ENCODE measurements around the gene NXF2B. TPM values are rescaled to one million over a fixed set of nuclear protein-coding genes. Genes with fewer than 3 reads are reported as not detected.

The NXF2B gene
- total RNA-seq, 1 experiment from 2014 or later, result not detected

DNA sequence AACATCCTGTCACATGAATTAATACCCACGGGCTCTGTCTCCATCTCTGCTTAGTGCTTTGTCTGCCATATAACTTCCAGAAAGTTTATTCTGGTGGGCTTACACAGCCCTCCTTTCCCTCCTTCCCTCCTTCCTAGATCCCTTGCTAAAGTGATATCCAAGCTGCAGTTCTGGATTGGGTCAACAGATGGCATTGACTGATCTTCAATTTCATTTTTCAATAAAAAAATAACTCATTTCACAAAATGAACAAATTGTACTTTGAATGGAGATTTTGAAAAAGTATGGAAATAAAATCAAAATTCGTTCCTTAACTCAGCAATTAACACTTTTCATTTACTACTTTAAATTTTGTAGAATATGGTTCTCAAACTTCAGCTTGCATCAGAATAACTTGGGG lies 97.9 kb downstream of the NXF2B start:
- CTCF ChIA-PET, result interaction anchor here (1.5 kb wide), 1 partner anchor 558 kb away, joined by 3 read pairs; no protein-coding TSS in a partner anchor
- H3K9ac ChIP-seq (ENCODE audit: low read length), result no peak overlapping the region
- intact Hi-C loops (cut with micrococcal nuclease), result no loop called here
- no peaks in the 10 kb centered on the region for H3K36me3 ChIP-seq (ENCODE audit: control insufficient read depth in 1 of 2, insufficient read depth in 2 of 2, low read length in 2 of 2)
- no peaks in the 10 kb centered on the region for H3K4me1 ChIP-seq (ENCODE audit: control insufficient read depth in 1 of 2, insufficient read depth in 2 of 2, low read length in 2 of 2)
- DNase-seq (ENCODE audit: low read depth, low spot score) (no peak), ATAC-seq (no peak)
- no peak for TF ChIP-seq EZH2 (IDR thresholded peaks at IDR 0.05)
- no peak for TF ChIP-seq EGR1 (IDR thresholded peaks at IDR 0.05; ENCODE audit: low read depth)
- peak; percentile 27; the same call in 1 of the 2 replicates for TF ChIP-seq RAD21 (IDR thresholded peaks at IDR 0.05; ENCODE audit: low read depth)
- no peak for TF ChIP-seq SIN3A (IDR thresholded peaks at IDR 0.05; ENCODE audit: low read depth)
- no peak for TF ChIP-seq CEBPB (IDR thresholded peaks at IDR 0.05; ENCODE audit: low read depth)
- no peak for TF ChIP-seq ELF1 (IDR thresholded peaks at IDR 0.05; ENCODE audit: borderline replicate concordance, low read depth)
- TF ChIP-seq, protein P1, sequence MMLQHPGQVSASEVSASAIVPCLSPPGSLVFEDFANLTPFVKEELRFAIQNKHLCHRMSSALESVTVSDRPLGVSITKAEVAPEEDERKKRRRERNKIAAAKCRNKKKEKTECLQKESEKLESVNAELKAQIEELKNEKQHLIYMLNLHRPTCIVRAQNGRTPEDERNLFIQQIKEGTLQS (IDR thresholded peaks at IDR 0.05), result no peak
- no peak for TF ChIP-seq SP1 (IDR thresholded peaks at IDR 0.05; ENCODE audit: low read depth)
- no peak for TF ChIP-seq TCF7L2 (IDR thresholded peaks at IDR 0.05; ENCODE audit: borderline replicate concordance, extremely low read depth, insufficient read depth, insufficient read length)
- TF ChIP-seq POLR2AphosphoS5 (IDR thresholded peaks at IDR 0.05; ENCODE audit: low read depth, low read length), result no peak
- no peak for TF ChIP-seq REST (IDR thresholded peaks at IDR 0.05; ENCODE audit: low read depth)
- TF ChIP-seq, protein P2, sequence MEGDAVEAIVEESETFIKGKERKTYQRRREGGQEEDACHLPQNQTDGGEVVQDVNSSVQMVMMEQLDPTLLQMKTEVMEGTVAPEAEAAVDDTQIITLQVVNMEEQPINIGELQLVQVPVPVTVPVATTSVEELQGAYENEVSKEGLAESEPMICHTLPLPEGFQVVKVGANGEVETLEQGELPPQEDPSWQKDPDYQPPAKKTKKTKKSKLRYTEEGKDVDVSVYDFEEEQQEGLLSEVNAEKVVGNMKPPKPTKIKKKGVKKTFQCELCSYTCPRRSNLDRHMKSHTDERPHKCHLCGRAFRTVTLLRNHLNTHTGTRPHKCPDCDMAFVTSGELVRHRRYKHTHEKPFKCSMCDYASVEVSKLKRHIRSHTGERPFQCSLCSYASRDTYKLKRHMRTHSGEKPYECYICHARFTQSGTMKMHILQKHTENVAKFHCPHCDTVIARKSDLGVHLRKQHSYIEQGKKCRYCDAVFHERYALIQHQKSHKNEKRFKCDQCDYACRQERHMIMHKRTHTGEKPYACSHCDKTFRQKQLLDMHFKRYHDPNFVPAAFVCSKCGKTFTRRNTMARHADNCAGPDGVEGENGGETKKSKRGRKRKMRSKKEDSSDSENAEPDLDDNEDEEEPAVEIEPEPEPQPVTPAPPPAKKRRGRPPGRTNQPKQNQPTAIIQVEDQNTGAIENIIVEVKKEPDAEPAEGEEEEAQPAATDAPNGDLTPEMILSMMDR (IDR thresholded peaks at IDR 0.05 in 2 of 3, conservative IDR thresholded peaks at IDR 0.05 in 1 of 3; ENCODE audit: borderline replicate concordance in 1 of 3, insufficient read depth in 1 of 3, low read depth in 2 of 3, low read length in 2 of 3), result peak in 2 of 3 experiments; percentile 26 to 29; a peak in 3 of 6 replicates
- TF ChIP-seq YY1 (IDR thresholded peaks at IDR 0.05; ENCODE audit: extremely low read depth, insufficient replicate concordance, low read depth, low read length), result no peak
- TF ChIP-seq ZNF274 (IDR thresholded peaks at IDR 0.05; ENCODE audit: low read depth, low read length), result no peak
- no peaks in the 10 kb centered on the region for H3K79me2 ChIP-seq (ENCODE audit: insufficient read depth, low read length)
- RAD21 ChIA-PET (ENCODE audit: low non-redundant PET in 1 of 2, low total read pairs in 2 of 2, uncharacterized antibody in 2 of 2, unreplicated experiment in 2 of 2), result no interaction called here
- no peaks in the 10 kb centered on the region; the same call in 1 of the 2 replicates for H3K27me3 ChIP-seq (ENCODE audit: insufficient read depth, low read length)
- no peak overlapping the region for H3K4me3 ChIP-seq (replicated peaks in 1 of 2; ENCODE audit: low read depth in 1 of 2, low read length in 2 of 2)
- H3K27ac ChIP-seq (ENCODE audit: low read depth, low read length), result no peak overlapping the region
- no peak overlapping the region for H3K4me2 ChIP-seq (ENCODE audit: low read length)
- H3K9me2 ChIP-seq (ENCODE audit: insufficient read depth), result no peaks in the 10 kb centered on the region
- BruUV-seq (replicated peaks), result no TSS peak
- POLR2A ChIA-PET, result no interaction called here
- H4K20me1 ChIP-seq (ENCODE audit: insufficient read depth), result no peaks in the 10 kb centered on the region
- no peak overlapping the region for H2AFZ ChIP-seq (ENCODE audit: low read depth, low read length, poor library complexity, severe bottlenecking)
- no peaks in the 10 kb centered on the region for H3K9me3 ChIP-seq (ENCODE audit: control insufficient read depth in 1 of 2, insufficient read depth in 1 of 2, low read depth in 1 of 2, low read length in 2 of 2)
